HCT116 (cell line): Measurements from ENCODE around the gene RAPGEF3. TPM values are rescaled to one million over a fixed set of nuclear protein-coding genes. Genes with fewer than 3 reads are reported as not detected.

ENCODE experiments used
- ATAC-seq: fragments of 200-7000 bp; cut with Tn5 transposase; 2 replicates; pipeline ENCODE4 v1.9.1; 2020; ENCODE audit warnings: mild to moderate bottlenecking, moderate library complexity
- BruUV-seq: library from RNA; stranded (reverse); fragments of 400-500 nt; replicated peaks from 2 replicates; lab custom pipeline; 2021; lab: Mats Ljungman, UMichigan
- CTCF ChIA-PET: fragments of 300-600 bp; sonication (Branson Sonifier 250); formaldehyde crosslinking; loops from one replicate; lab custom pipeline; 2021; ENCODE audit warnings: antibody characterized with exemption; lab: Charles Lee
- POLR2A ChIA-PET: fragments of 300-600, 350-600 bp; sonication (Branson Sonifier 250); formaldehyde crosslinking; loops from one replicate; lab custom pipeline; 2021; ENCODE audit warnings: antibody characterized with exemption; lab: Charles Lee
- RAD21 ChIA-PET, 2 experiments: fragments of 300-600 bp; sonication (Branson Sonifier 250); formaldehyde crosslinking; loops; one replicate each; lab custom pipeline; 2023; ENCODE audit warnings: low total read pairs in 2 of 2; ENCODE audit not compliant: uncharacterized antibody in 2 of 2, unreplicated experiment in 2 of 2, low non-redundant PET in 1 of 2; lab: Charles Lee
- DNase-seq: peaks from one replicate; pipeline ENCODE4 v3.0.0-alpha.2; 2010; ENCODE audit warnings: low read depth, low spot score
- H2AFZ ChIP-seq: fragments of 200-600 bp; shearing (Covaris generic), sonication (generic); 2 replicates; pipeline ENCODE4 v1.6.1; 2017; ENCODE audit warnings: low read depth, mixed run types, mixed read lengths, antibody characterized with exemption, low read length; ENCODE audit not compliant: poor library complexity, severe bottlenecking
- H3K27ac ChIP-seq: 2 replicates; pipeline ENCODE4 v1.5.1; 2012; ENCODE audit warnings: low read depth, low read length
- H3K27me3 ChIP-seq: fragments of 200-600 bp; sonication (generic); 2 replicates; pipeline ENCODE4 v1.6.1; 2016; ENCODE audit warnings: mixed run types, low read length, mixed read lengths; ENCODE audit not compliant: insufficient read depth
- H3K36me3 ChIP-seq, 2 experiments: fragments of 200-500 bp in 1 of 2; fragments of 200-600 bp in 1 of 2; sonication (Bioruptor generic) in 1 of 2; sonication (generic) in 1 of 2; 2 replicates each; pipeline versions ENCODE4 v1.5.1 to v1.6.1; 2014 to 2016; ENCODE audit warnings: low read length in 2 of 2, inconsistent platforms in 1 of 2, mixed read lengths in 1 of 2, mixed run types in 1 of 2; ENCODE audit not compliant: insufficient read depth in 2 of 2, control insufficient read depth in 1 of 2
- H3K4me1 ChIP-seq, 2 experiments: fragments of 200-600 bp in 1 of 2; sonication (generic) in 1 of 2; 2 replicates each; pipeline versions ENCODE4 v1.5.1 to v1.6.1; 2012 to 2017; ENCODE audit warnings: low read length in 2 of 2, inconsistent platforms in 1 of 2, mild to moderate bottlenecking in 1 of 2, mixed read lengths in 1 of 2, mixed run types in 1 of 2, moderate library complexity in 1 of 2; ENCODE audit not compliant: insufficient read depth in 2 of 2, control insufficient read depth in 1 of 2
- H3K4me2 ChIP-seq: fragments of 200-600 bp; sonication (generic); 2 replicates; pipeline ENCODE4 v1.6.1; 2017; ENCODE audit warnings: mixed run types, low read length, mixed read lengths
- H3K4me3 ChIP-seq, 2 experiments: fragments of 200-600 bp in 1 of 2; sonication (generic) in 1 of 2; replicated peaks in 1 of 2; 2 replicates each; pipeline ENCODE4 v1.5.1; 2011 to 2016; ENCODE audit warnings: low read length in 2 of 2, control low read depth in 1 of 2, low read depth in 1 of 2, mild to moderate bottlenecking in 1 of 2, mixed read lengths in 1 of 2, mixed run types in 1 of 2
- H3K79me2 ChIP-seq: fragments of 200-600 bp; sonication (generic); 2 replicates; pipeline ENCODE4 v1.6.1; 2017; ENCODE audit warnings: mild to moderate bottlenecking, mixed run types, low read length, moderate library complexity, mixed read lengths; ENCODE audit not compliant: insufficient read depth
- H3K9ac ChIP-seq: fragments of 200-600 bp; sonication (generic); 2 replicates; pipeline ENCODE4 v1.6.1; 2016; ENCODE audit warnings: low read length, mixed read lengths
- H3K9me2 ChIP-seq: fragments of 200-600 bp; sonication (generic), shearing (Covaris generic); 2 replicates; pipeline ENCODE4 v1.6.1; 2017; ENCODE audit warnings: mixed run types, mild to moderate bottlenecking, moderate library complexity; ENCODE audit not compliant: insufficient read depth
- H3K9me3 ChIP-seq, 2 experiments: fragments of 200-500 bp in 1 of 2; fragments of 200-600 bp in 1 of 2; sonication (Bioruptor generic) in 1 of 2; sonication (generic) in 1 of 2; 2 replicates each; pipeline ENCODE4 v1.6.1; 2014 to 2017; ENCODE audit warnings: low read length in 2 of 2, mixed read lengths in 2 of 2, inconsistent platforms in 1 of 2, low read depth in 1 of 2, mild to moderate bottlenecking in 1 of 2, mixed run types in 1 of 2, moderate library complexity in 1 of 2; ENCODE audit not compliant: control insufficient read depth in 1 of 2, insufficient read depth in 1 of 2
- H4K20me1 ChIP-seq: fragments of 200-600 bp; sonication (generic), shearing (Covaris generic); 2 replicates; pipeline ENCODE4 v1.6.1; 2017; ENCODE audit warnings: mixed run types, mild to moderate bottlenecking, moderate library complexity; ENCODE audit not compliant: insufficient read depth
- CEBPB ChIP-seq: IDR thresholded peaks from 2 replicates; pipeline ENCODE4 v1.6.1; 2012; ENCODE audit warnings: low read depth
- EGR1 ChIP-seq: IDR thresholded peaks from 2 replicates; pipeline ENCODE4 v1.6.1; 2012; ENCODE audit warnings: low read depth
- EZH2phosphoT487 ChIP-seq: fragments of 200-600 bp; IDR thresholded peaks from 2 replicates; pipeline ENCODE4 v1.6.1; 2018; ENCODE audit warnings: antibody characterized with exemption, borderline replicate concordance
- JUND ChIP-seq: IDR thresholded peaks from 2 replicates; pipeline ENCODE4 v1.6.1; 2012
- POLR2A ChIP-seq: IDR thresholded peaks from 2 replicates; pipeline ENCODE4 v1.7.0; 2011; ENCODE audit warnings: borderline replicate concordance; ENCODE audit not compliant: insufficient read depth, insufficient read length; ENCODE audit errors: extremely low read depth
- POLR2AphosphoS5 ChIP-seq: IDR thresholded peaks from 2 replicates; pipeline ENCODE4 v1.6.1; 2011; ENCODE audit warnings: mild to moderate bottlenecking, low read depth, low read length, moderate library complexity
- RAD21 ChIP-seq: IDR thresholded peaks from 2 replicates; pipeline ENCODE4 v1.6.1; 2012; ENCODE audit warnings: low read depth, mild to moderate bottlenecking
- SIN3A ChIP-seq: IDR thresholded peaks from 2 replicates; pipeline ENCODE4 v1.6.1; 2012; ENCODE audit warnings: low read depth
- SP1 ChIP-seq: IDR thresholded peaks from 2 replicates; pipeline ENCODE4 v1.6.1; 2012; ENCODE audit warnings: low read depth
- SRF ChIP-seq: IDR thresholded peaks from 2 replicates; pipeline ENCODE4 v1.6.1; 2012; ENCODE audit warnings: low read depth
- ZNF274 ChIP-seq: fragments of 200-500 bp; sonication (Bioruptor generic); IDR thresholded peaks from 2 replicates; pipeline ENCODE4 v1.6.1; 2014; ENCODE audit warnings: mild to moderate bottlenecking, low read depth, low read length, inconsistent platforms
- intact Hi-C: fragments of 100-400 bp; cut with micrococcal nuclease; formaldehyde crosslinking; loops from 2 replicates; pipeline ENCODE4 v1.10.0; 2022
- total RNA-seq: library from RNA; stranded (reverse); gene quantifications from one replicate; pipeline ENCODE4 v1.2.1, GENCODE V29; 2021; ENCODE audit not compliant: unreplicated experiment
- TF ChIP-seq, protein P1 (sequence below): IDR thresholded peaks from 2 replicates; pipeline ENCODE4 v1.6.1; 2012
- TF ChIP-seq, protein P2 (sequence below): IDR thresholded peaks from 2 replicates; pipeline ENCODE4 v1.6.1; 2012; ENCODE audit warnings: low read depth
- TF ChIP-seq, protein P3 (sequence below), 3 experiments: fragments of 200-600 bp in 1 of 3; sonication (generic) in 1 of 3; IDR thresholded peaks in 2 of 3; conservative IDR thresholded peaks in 1 of 3; 2 replicates each; pipeline ENCODE4 v1.5.1; 2012 to 2017; ENCODE audit warnings: low read depth in 2 of 3, low read length in 2 of 3, antibody characterized with exemption in 1 of 3, borderline replicate concordance in 1 of 3, control low read depth in 1 of 3, mild to moderate bottlenecking in 1 of 3, mixed read lengths in 1 of 3, mixed run types in 1 of 3, moderate library complexity in 1 of 3; ENCODE audit not compliant: insufficient read depth in 1 of 3
- TF ChIP-seq, protein P4 (sequence below): IDR thresholded peaks from 2 replicates; pipeline ENCODE4 v1.6.1; 2011; ENCODE audit warnings: mild to moderate bottlenecking, low read length, moderate library complexity; ENCODE audit not compliant: insufficient replicate concordance; ENCODE audit errors: extremely low read depth

RAPGEF3 gene
- total RNA-seq, 1 experiment from 2014 or later = 1.8 TPM

DNA sequence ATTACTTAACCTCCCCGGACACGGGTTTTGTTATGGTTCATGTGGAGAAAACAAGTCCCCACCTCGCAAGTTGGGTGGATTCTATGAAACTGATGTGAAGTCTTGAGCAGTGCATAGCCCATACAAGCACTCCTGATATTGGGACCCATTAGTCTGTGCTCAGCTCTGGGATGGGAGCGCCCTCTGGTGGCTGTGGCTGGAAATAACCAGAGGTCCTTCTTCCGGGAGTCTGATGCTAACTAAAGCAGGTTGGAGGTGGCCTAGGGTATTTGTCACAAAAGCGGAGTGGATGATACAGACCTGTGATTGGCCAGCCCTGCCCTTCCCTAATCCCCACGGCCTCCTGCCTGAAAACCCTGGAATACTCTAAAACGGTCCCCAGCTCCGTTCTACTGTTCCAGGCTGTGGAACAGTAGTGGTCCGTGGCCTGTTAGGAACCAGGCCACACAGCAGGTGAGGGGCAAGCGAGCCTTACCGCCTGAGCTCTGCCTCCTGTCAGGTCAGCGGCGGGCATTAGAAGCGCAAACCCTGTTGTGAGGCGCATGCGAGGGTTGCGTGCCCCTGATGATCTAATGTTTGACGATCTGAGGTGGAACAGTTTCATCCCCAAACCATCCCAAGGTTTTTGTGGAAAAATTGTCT, 20.7 kb upstream of the RAPGEF3 start (continued):
- TF ChIP-seq, protein P1, sequence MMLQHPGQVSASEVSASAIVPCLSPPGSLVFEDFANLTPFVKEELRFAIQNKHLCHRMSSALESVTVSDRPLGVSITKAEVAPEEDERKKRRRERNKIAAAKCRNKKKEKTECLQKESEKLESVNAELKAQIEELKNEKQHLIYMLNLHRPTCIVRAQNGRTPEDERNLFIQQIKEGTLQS = no peak
- TF ChIP-seq EZH2phosphoT487 = no peak
- TF ChIP-seq SIN3A = no peak

DNA sequence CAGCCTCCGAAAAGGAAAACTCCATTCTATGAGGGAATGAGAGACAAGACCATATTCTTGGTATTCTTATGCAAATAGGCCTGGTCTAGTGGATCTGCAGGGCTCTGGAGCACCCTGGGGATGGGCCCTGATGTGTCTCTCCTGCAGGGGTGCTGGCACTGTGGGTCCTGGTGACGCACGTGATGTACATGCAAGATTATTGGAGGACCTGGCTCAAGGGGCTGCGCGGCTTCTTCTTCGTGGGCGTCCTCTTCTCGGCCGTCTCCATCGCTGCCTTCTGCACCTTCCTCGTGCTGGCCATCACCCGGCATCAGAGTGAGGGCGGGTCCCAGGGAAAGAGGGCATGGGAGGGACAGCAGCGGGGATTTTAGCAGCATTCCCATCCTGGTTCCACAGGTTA, 20.2 kb upstream of the RAPGEF3 start:
- intact Hi-C loops = loop anchor here (1.0 to 10.0 kb wide), 4 partner anchors 35 to 744 kb away; no protein-coding TSS in a partner anchor
- Histone ChIP-seq H3K9me3 (no peaks in the 10 kb centered on the region), H3K4me2 (no peak overlapping the region), H3K9ac (no peak overlapping the region), H3K9me2 (no peaks in the 10 kb centered on the region), H2AFZ (no peak overlapping the region), H3K27ac (no peak overlapping the region; the same call in 1 of the 2 replicates), H3K4me1 (peaks cover 19 to 45% of the 10 kb centered on the region in 2 experiments), H4K20me1 (no peaks in the 10 kb centered on the region), H3K27me3 (no peaks in the 10 kb centered on the region), H3K79me2 (peaks cover 22% of the 10 kb centered on the region), H3K4me3 (no peak overlapping the region), H3K36me3 (peaks cover 4 to 9% of the 10 kb centered on the region in 2 experiments; a peak in 2 of 4 replicates)
- TF ChIP-seq POLR2A (no peak), SRF (no peak), POLR2AphosphoS5 (no peak), EZH2phosphoT487 (no peak), EGR1 (no peak), JUND (no peak), ZNF274 (no peak), SIN3A (no peak), RAD21 (no peak), CEBPB (no peak), SP1 (no peak)
- TF ChIP-seq, protein P2, sequence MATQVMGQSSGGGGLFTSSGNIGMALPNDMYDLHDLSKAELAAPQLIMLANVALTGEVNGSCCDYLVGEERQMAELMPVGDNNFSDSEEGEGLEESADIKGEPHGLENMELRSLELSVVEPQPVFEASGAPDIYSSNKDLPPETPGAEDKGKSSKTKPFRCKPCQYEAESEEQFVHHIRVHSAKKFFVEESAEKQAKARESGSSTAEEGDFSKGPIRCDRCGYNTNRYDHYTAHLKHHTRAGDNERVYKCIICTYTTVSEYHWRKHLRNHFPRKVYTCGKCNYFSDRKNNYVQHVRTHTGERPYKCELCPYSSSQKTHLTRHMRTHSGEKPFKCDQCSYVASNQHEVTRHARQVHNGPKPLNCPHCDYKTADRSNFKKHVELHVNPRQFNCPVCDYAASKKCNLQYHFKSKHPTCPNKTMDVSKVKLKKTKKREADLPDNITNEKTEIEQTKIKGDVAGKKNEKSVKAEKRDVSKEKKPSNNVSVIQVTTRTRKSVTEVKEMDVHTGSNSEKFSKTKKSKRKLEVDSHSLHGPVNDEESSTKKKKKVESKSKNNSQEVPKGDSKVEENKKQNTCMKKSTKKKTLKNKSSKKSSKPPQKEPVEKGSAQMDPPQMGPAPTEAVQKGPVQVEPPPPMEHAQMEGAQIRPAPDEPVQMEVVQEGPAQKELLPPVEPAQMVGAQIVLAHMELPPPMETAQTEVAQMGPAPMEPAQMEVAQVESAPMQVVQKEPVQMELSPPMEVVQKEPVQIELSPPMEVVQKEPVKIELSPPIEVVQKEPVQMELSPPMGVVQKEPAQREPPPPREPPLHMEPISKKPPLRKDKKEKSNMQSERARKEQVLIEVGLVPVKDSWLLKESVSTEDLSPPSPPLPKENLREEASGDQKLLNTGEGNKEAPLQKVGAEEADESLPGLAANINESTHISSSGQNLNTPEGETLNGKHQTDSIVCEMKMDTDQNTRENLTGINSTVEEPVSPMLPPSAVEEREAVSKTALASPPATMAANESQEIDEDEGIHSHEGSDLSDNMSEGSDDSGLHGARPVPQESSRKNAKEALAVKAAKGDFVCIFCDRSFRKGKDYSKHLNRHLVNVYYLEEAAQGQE = no peak
- TF ChIP-seq, protein P1 = no peak
- TF ChIP-seq, protein P3, sequence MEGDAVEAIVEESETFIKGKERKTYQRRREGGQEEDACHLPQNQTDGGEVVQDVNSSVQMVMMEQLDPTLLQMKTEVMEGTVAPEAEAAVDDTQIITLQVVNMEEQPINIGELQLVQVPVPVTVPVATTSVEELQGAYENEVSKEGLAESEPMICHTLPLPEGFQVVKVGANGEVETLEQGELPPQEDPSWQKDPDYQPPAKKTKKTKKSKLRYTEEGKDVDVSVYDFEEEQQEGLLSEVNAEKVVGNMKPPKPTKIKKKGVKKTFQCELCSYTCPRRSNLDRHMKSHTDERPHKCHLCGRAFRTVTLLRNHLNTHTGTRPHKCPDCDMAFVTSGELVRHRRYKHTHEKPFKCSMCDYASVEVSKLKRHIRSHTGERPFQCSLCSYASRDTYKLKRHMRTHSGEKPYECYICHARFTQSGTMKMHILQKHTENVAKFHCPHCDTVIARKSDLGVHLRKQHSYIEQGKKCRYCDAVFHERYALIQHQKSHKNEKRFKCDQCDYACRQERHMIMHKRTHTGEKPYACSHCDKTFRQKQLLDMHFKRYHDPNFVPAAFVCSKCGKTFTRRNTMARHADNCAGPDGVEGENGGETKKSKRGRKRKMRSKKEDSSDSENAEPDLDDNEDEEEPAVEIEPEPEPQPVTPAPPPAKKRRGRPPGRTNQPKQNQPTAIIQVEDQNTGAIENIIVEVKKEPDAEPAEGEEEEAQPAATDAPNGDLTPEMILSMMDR (IDR thresholded peaks at IDR 0.05 in 2 of 3, conservative IDR thresholded peaks at IDR 0.05 in 1 of 3; ENCODE audit: borderline replicate concordance in 1 of 3, insufficient read depth in 1 of 3, low read depth in 2 of 3, low read length in 2 of 3) = no peak
- TF ChIP-seq, protein P4, sequence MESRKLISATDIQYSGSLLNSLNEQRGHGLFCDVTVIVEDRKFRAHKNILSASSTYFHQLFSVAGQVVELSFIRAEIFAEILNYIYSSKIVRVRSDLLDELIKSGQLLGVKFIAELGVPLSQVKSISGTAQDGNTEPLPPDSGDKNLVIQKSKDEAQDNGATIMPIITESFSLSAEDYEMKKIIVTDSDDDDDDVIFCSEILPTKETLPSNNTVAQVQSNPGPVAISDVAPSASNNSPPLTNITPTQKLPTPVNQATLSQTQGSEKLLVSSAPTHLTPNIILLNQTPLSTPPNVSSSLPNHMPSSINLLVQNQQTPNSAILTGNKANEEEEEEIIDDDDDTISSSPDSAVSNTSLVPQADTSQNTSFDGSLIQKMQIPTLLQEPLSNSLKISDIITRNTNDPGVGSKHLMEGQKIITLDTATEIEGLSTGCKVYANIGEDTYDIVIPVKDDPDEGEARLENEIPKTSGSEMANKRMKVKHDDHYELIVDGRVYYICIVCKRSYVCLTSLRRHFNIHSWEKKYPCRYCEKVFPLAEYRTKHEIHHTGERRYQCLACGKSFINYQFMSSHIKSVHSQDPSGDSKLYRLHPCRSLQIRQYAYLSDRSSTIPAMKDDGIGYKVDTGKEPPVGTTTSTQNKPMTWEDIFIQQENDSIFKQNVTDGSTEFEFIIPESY = no peak
- ATAC-seq (peak; percentile 30), DNase-seq (no peak)
- BruUV-seq = no TSS peak
- RAD21 ChIA-PET = interaction anchor here (1.0 to 1.3 kb wide), 4 partner anchors 34 to 60 kb away, joined by 3 to 4 read pairs (median 3); no protein-coding TSS in a partner anchor
- POLR2A ChIA-PET = no interaction called here
- CTCF ChIA-PET = interaction anchor here (0.6 to 5.4 kb wide), 10 partner anchors 11 to 63 kb away, joined by 3 to 70 read pairs (median 4); no protein-coding TSS in a partner anchor
